ENCODE measurements around the gene ATAT1.

GRCh38 chr6:30601436-30601814, 25.2 kb upstream of the ATAT1 start:
- TF ChIP-seq CTCF (IDR thresholded peaks at IDR 0.05) (no peak), POLR2A (IDR thresholded peaks at IDR 0.05) (no peak)
